Nephron (organoid): ENCODE results near the gene PRKD3.

ENCODE experiments used
- H3K27ac Mint-ChIP-seq, 3 experiments: 2 replicates each; pipeline ENCODE4 v1.8.0; 2020; ENCODE audit warnings: mixed read lengths in 3 of 3, mild to moderate bottlenecking in 2 of 3, moderate library complexity in 1 of 3
- H3K27me3 Mint-ChIP-seq: 2 replicates; pipeline ENCODE4 v1.8.0; 2021; ENCODE audit warnings: low read depth, mild to moderate bottlenecking, moderate library complexity, mixed read lengths
- H3K36me3 Mint-ChIP-seq: 2 replicates; pipeline ENCODE4 v1.8.0; 2020; ENCODE audit warnings: low read depth, mixed read lengths
- H3K4me1 Mint-ChIP-seq: 2 replicates; pipeline ENCODE4 v1.8.0; 2020; ENCODE audit warnings: mixed read lengths
- H3K4me3 Mint-ChIP-seq, 3 experiments: 2 replicates each; pipeline ENCODE4 v1.8.0; 2020; ENCODE audit warnings: mild to moderate bottlenecking in 3 of 3, mixed read lengths in 3 of 3, moderate library complexity in 2 of 3
- H3K9me3 Mint-ChIP-seq: 2 replicates; pipeline ENCODE4 v1.8.0; 2020; ENCODE audit warnings: mixed read lengths
- CTCF ChIP-seq, 3 experiments: fragments of 200-600 bp; sonication (generic); IDR thresholded peaks; one replicate each; pipeline ENCODE4 v1.5.0; 2021; ENCODE audit warnings: antibody characterized with exemption in 3 of 3; ENCODE audit not compliant: unreplicated experiment in 3 of 3

Gene PRKD3

GRCh38 chr2:37365669-37366068, 41.0 kb upstream of the PRKD3 start:
- H3K27me3 Mint-ChIP-seq: peaks cover 5% of the 10 kb centered on the region
- no peak overlapping the region for H3K4me3 Mint-ChIP-seq
- H3K9me3 Mint-ChIP-seq: no peaks in the 10 kb centered on the region
- no peak overlapping the region for H3K27ac Mint-ChIP-seq
- H3K36me3 Mint-ChIP-seq: no peaks in the 10 kb centered on the region
- no peak for TF ChIP-seq CTCF (IDR thresholded peaks at IDR 0.05; ENCODE audit: unreplicated experiment in 3 of 3)
- H3K4me1 Mint-ChIP-seq: no peaks in the 10 kb centered on the region

- Mint-ChIP-seq H3K36me3 (no peaks in the 10 kb centered on the region), H3K4me1 (no peaks in the 10 kb centered on the region), H3K27ac (no peak overlapping the region)
Measured at GRCh38 chr2:37364351-37364750, 39.7 kb upstream of the PRKD3 start.

GRCh38 chr2:37361994-37362698, 37.5 kb upstream of the PRKD3 start:
- H3K9me3 Mint-ChIP-seq: no peaks in the 10 kb centered on the region
- no peak overlapping the region for H3K4me3 Mint-ChIP-seq
- no peak overlapping the region for H3K27ac Mint-ChIP-seq
- no peaks in the 10 kb centered on the region for H3K4me1 Mint-ChIP-seq
- peaks cover 5% of the 10 kb centered on the region for H3K27me3 Mint-ChIP-seq
- no peaks in the 10 kb centered on the region for H3K36me3 Mint-ChIP-seq
- no peak for TF ChIP-seq CTCF (IDR thresholded peaks at IDR 0.05; ENCODE audit: unreplicated experiment in 3 of 3)

More at GRCh38 chr2:37364351-37364750, 39.7 kb upstream of the PRKD3 start:
- no peaks in the 10 kb centered on the region for H3K9me3 Mint-ChIP-seq
- H3K27me3 Mint-ChIP-seq: peaks cover 5% of the 10 kb centered on the region
- no peak overlapping the region for H3K4me3 Mint-ChIP-seq
- no peak for TF ChIP-seq CTCF (IDR thresholded peaks at IDR 0.05; ENCODE audit: unreplicated experiment in 3 of 3)

GRCh38 chr2:37361216-37361815, 36.7 kb upstream of the PRKD3 start:
- H3K9me3 Mint-ChIP-seq: no peaks in the 10 kb centered on the region
- H3K4me1 Mint-ChIP-seq: no peaks in the 10 kb centered on the region
- H3K27ac Mint-ChIP-seq: no peak overlapping the region
- no peak for TF ChIP-seq CTCF (IDR thresholded peaks at IDR 0.05; ENCODE audit: unreplicated experiment in 3 of 3)
- H3K27me3 Mint-ChIP-seq: peaks cover 5% of the 10 kb centered on the region
- no peak overlapping the region for H3K4me3 Mint-ChIP-seq
- no peaks in the 10 kb centered on the region for H3K36me3 Mint-ChIP-seq

GRCh38 chr2:37358466-37358865, 33.8 kb upstream of the PRKD3 start:
- Mint-ChIP-seq H3K27me3 (peaks cover 5% of the 10 kb centered on the region), H3K9me3 (no peaks in the 10 kb centered on the region), H3K27ac (no peak overlapping the region), H3K4me1 (no peaks in the 10 kb centered on the region), H3K36me3 (no peaks in the 10 kb centered on the region), H3K4me3 (no peak overlapping the region)
- TF ChIP-seq CTCF (IDR thresholded peaks at IDR 0.05; ENCODE audit: unreplicated experiment in 3 of 3): no peak

- no peak overlapping the region for H3K4me3 Mint-ChIP-seq
- peaks cover 3% of the 10 kb centered on the region for H3K27me3 Mint-ChIP-seq
- TF ChIP-seq CTCF (IDR thresholded peaks at IDR 0.05; ENCODE audit: unreplicated experiment in 3 of 3): no peak
- no peak overlapping the region for H3K27ac Mint-ChIP-seq
- no peaks in the 10 kb centered on the region for H3K36me3 Mint-ChIP-seq
- H3K9me3 Mint-ChIP-seq: no peaks in the 10 kb centered on the region
- no peaks in the 10 kb centered on the region for H3K4me1 Mint-ChIP-seq
Measured at GRCh38 chr2:37357530-37357929, 32.9 kb upstream of the PRKD3 start.
